ENCODE data around the gene ESYT2. TPM values are rescaled to one million over a fixed set of nuclear protein-coding genes. Genes with fewer than 3 reads are reported as not detected.
"Not testable (repeated sequence)": the region's sequence is repeated elsewhere in the genome, so short reads cannot be mapped to it uniquely, and the experiment has no call there.

ESYT2 gene, protein sequence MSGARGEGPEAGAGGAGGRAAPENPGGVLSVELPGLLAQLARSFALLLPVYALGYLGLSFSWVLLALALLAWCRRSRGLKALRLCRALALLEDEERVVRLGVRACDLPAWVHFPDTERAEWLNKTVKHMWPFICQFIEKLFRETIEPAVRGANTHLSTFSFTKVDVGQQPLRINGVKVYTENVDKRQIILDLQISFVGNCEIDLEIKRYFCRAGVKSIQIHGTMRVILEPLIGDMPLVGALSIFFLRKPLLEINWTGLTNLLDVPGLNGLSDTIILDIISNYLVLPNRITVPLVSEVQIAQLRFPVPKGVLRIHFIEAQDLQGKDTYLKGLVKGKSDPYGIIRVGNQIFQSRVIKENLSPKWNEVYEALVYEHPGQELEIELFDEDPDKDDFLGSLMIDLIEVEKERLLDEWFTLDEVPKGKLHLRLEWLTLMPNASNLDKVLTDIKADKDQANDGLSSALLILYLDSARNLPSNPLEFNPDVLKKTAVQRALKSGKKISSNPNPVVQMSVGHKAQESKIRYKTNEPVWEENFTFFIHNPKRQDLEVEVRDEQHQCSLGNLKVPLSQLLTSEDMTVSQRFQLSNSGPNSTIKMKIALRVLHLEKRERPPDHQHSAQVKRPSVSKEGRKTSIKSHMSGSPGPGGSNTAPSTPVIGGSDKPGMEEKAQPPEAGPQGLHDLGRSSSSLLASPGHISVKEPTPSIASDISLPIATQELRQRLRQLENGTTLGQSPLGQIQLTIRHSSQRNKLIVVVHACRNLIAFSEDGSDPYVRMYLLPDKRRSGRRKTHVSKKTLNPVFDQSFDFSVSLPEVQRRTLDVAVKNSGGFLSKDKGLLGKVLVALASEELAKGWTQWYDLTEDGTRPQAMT
- 37.5 TPM for polyA plus RNA-seq (2013, experiment 1 of 2; ENCODE audit: insufficient read length)
- polyA plus RNA-seq (2013, experiment 2 of 2; ENCODE audit: insufficient read length) = 37.0 TPM

- peak; percentile 97 for DNase-seq
Observed at GRCh38 chr7:158829342-158830210, at the start of gene ESYT2. Gene ESYT2, minus strand, starts transcription at chr7:158829509. Its CDS starts 91 bp downstream, at chr7:158829418.

- DNase-seq = not testable (repeated sequence)
Observed at GRCh38 chr7:158878151-158879079, 49.1 kb upstream of the ESYT2 start.

DNA sequence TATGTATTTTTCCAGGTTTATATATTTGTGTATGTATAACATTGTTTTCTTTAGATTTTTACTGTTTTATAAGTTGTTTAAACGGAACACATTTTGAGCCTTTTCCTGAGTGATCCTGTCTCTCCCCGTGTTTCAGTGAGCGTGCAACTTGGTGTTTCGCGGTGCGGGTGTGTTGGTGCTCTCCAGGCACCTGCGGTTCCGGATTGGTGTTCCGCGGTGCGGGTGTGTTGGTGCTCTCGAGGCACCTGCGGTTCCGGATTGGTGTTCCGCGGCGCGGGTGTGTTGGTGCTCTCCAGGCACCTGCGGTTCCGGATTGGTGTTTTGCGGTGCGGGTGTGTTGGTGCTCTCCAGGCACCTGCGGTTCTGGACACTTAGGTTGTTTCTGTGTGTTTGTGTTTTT lies 47.7 kb upstream of the ESYT2 start:
- DNase-seq = no peak

- no peak for DNase-seq
Observed at GRCh38 chr7:158869876-158870275, 40.6 kb upstream of the ESYT2 start.

- no peak for DNase-seq
Observed at GRCh38 chr7:158868764-158869410, 39.6 kb upstream of the ESYT2 start.

DNA sequence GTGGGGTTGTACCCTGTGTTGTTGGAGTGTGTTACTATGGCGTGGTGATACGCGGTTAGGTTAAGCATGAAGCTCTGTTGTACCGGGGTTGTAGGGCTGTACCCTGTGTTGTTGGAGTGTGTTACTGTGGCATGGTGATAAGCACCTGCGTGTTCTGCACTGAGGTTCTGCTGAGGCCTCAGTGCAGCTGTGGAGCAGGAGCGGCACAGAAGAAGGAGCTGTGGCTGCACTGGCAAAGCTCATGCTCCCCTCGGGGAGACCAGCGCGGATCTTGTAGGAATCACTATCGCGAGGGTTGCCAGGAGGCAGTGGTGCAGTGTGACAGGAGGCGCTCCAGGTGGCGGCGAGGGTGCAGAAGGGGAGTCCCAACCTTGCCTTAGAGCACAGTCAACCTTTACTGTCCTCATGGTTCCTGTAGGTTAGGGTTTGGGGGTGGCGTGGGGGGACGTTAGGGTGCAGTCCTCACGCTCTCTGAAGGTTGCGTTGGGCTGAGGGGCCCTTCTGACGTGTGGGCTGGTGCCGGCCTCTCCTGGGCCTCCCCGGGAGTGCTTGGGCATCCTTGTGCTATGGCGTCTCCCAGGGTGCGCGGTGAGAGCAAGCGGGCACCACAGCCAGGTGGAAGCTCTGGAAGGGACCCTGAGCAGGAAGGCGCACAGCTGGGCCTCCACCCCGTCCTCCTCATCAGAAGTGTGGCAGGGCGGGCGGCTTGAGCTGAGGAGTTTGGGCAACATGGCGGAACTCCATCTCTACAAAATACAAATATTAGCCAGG lies 38.1 kb upstream of the ESYT2 start:
- DNase-seq = no peak

DNA sequence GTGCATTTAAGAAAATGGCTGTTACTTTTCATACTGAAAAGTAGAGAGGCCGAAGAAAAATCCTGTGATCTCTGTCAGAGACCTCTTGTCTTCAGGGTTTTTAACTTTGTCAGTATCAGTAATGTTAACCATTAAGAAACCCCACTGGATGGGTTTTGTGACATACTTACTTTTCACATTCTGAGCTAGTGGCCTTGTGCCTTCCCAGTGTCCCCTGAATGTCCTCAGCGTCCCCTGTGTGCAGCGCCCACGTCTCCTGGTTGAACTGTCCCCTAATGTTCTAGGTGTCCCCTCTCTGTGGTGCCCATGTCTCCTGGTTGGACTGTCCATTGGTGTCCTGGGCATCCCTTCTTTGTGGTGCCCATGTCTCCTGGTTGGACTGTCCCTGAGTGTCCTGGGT lies 36.7 kb upstream of the ESYT2 start:
- no peak for DNase-seq

- peak; percentile 14 for DNase-seq
Observed at GRCh38 chr7:158865462-158865922, 36.2 kb upstream of the ESYT2 start.

DNA sequence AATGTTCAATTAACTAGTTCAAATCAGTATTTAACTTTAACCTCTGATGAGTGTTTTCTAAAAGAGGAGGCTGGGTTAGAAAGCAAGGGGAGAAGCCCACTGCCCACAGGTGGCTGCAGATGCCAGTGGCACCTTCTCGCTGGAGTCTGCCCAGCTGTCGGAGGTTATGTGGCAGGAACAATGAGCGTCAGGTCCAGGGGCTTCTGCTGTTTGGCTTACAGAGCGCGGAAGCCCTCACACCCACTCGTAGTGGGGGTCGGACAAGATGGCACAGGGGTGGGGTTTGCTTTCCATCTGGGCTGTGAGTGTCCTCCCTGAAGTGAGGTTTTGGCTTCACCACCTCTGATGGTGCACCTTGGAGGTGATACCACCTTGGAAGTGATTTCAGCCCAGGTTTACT lies 35.5 kb upstream of the ESYT2 start:
- no peak for DNase-seq

GRCh38 chr7:158864507-158864820 lies 35.2 kb upstream of the ESYT2 start:
- DNase-seq = no peak

DNA sequence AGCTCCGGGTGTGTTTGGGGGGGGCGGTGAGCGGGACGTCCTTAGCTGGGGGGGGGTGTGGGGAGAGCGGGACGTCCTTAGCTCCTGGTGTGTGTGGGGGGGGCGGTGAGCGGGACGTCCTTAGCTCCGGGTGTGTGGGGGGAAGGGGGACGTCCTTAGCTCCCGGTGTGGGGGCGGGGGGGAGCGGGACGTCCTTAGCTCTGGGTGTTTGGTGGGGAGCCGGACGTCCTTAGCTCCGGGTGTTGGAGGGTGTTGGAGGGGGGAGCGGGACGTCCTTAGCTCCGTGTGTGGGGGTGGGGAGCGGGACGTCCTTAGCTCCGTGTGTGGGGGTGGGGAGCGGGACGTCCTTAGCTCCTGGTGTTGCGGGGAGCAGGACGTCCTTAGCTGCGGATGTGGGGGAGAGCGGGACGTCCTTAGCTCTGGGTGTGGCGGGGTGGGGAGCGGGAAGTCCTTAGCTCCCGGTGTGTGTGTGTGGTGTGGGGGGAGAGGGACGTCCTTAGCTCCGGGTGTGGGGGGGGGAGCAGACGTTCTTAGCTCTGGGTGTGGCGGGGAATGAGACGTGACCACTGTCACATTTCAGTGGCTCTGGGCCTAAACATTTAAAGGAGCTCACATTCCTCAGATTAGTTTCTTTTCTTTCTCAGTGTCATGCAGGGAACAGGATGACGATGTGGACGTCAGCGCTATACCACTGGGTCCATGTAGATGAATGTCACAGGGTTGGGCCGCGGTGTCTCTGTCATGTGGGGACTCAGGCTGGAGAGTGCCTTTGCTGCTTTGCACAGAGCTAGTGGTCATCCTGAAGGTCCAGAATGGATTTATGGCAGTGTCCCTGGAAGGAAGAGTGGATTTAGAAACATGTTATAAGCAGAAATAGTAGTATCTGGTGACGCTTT lies 34.5 kb upstream of the ESYT2 start:
- DNase-seq = peak; percentile 79

- peak; percentile 24 for DNase-seq
Observed at GRCh38 chr7:158862985-158863610, 33.8 kb upstream of the ESYT2 start.

- no peak for DNase-seq
Observed at GRCh38 chr7:158861936-158862704, 32.8 kb upstream of the ESYT2 start.

GRCh38 chr7:158861004-158861787 lies 31.9 kb upstream of the ESYT2 start:
- DNase-seq = no peak

- DNase-seq = no peak
Observed at GRCh38 chr7:158860394-158860793, 31.1 kb upstream of the ESYT2 start.

- no peak for DNase-seq
Observed at GRCh38 chr7:158858592-158859503, 29.5 kb upstream of the ESYT2 start.
